Measurements from ENCODE around the gene PDE6C. TPM values are rescaled to one million over a fixed set of nuclear protein-coding genes. Genes with fewer than 3 reads are reported as not detected.

The PDE6C gene
- total RNA-seq: not detected in 2 replicates
- polyA plus RNA-seq: not detected in 2 replicates
- polyA plus RNA-seq (2012): not detected in 2 replicates
- not detected in 2 replicates for polyA minus RNA-seq (ENCODE audit: low replicate concordance)

GRCh38 chr10:93612311-93612710, at the start of gene PDE6C:
PDE6C (plus strand) TSS chr10:93612537; CDS start chr10:93612726, 189 bp downstream.
- Histone ChIP-seq H3K9ac (ENCODE audit: insufficient read depth, low read length) (no peak within 1 kb of the TSS), H3K79me2 (ENCODE audit: control insufficient read depth, insufficient read depth, low read length) (no peaks in the 10 kb centered on the region), H3K27ac (ENCODE audit: insufficient read depth, low read length) (no peak within 1 kb of the TSS), H4K20me1 (ENCODE audit: control insufficient read depth, extremely low read depth, insufficient read depth, low read length) (no peaks in the 10 kb centered on the region), H3K36me3 (ENCODE audit: control insufficient read depth, insufficient read depth, low read length) (no peaks in the 10 kb centered on the region), H3K4me3 (replicated peaks in 1 of 4; ENCODE audit: control extremely low read depth in 1 of 4, insufficient read depth in 1 of 4, low read depth in 3 of 4, low read length in 4 of 4) (no peak within 1 kb of the TSS), H2AFZ (ENCODE audit: low read length) (no peak within 1 kb of the TSS), H3K27me3 (ENCODE audit: control insufficient read depth, insufficient read depth, low read length) (peaks cover 2% of the 10 kb centered on the region), H3K4me1 (ENCODE audit: control insufficient read depth, extremely low read depth, insufficient read depth, low read length) (no peaks in the 10 kb centered on the region), H3K9me3 (ENCODE audit: control insufficient read depth, insufficient read depth, low read depth, low read length) (no peaks in the 10 kb centered on the region), H3K4me2 (ENCODE audit: extremely low read depth, insufficient read depth, low read length) (no peak within 1 kb of the TSS)
- TF ChIP-seq EZH2 (IDR thresholded peaks at IDR 0.05; ENCODE audit: low read length, missing control alignments): no peak
- DNase-seq (ENCODE audit: low read depth in 2 of 2): no peak

DNA sequence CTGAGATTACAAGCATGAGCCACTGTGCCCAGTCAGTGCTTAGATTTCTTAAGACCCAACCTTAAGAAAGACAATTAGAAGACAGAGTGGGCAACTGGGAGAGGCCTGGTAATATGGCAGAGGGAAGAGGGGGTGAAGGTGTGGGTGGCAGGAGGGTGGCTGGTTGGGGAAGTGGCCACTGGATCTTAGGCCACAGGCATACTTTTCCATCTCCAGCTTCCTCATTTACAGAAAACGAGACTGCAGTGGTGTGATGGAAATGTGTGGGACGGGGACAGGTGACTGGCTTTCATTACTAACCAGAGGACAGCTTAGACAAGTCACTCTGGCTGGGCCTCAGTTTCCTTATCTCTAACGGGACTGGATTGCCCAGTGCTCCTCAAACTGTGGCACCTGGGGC, 46.9 kb upstream of the PDE6C start:
- peaks cover 25% of the 10 kb centered on the region for H3K27me3 ChIP-seq (ENCODE audit: control insufficient read depth, insufficient read depth, low read length)

GRCh38 chr10:93566435-93567276, 45.7 kb upstream of the PDE6C start, which contains the start of gene FFAR4:
FFAR4 (plus strand) TSS chr10:93566665; CDS start chr10:93566721, 56 bp downstream.
- Histone ChIP-seq H3K9me3 (ENCODE audit: control insufficient read depth, insufficient read depth, low read depth, low read length) (no peaks in the 10 kb centered on the region), H3K36me3 (ENCODE audit: control insufficient read depth, insufficient read depth, low read length) (no peaks in the 10 kb centered on the region), H3K4me1 (ENCODE audit: control insufficient read depth, extremely low read depth, insufficient read depth, low read length) (no peaks in the 10 kb centered on the region), H4K20me1 (ENCODE audit: control insufficient read depth, extremely low read depth, insufficient read depth, low read length) (no peaks in the 10 kb centered on the region), H3K27me3 (ENCODE audit: control insufficient read depth, insufficient read depth, low read length) (peaks cover 32% of the 10 kb centered on the region), H2AFZ (ENCODE audit: low read length) (no peak within 1 kb of the TSS), H3K9ac (ENCODE audit: insufficient read depth, low read length) (no peak within 1 kb of the TSS), H3K79me2 (ENCODE audit: control insufficient read depth, insufficient read depth, low read length) (no peaks in the 10 kb centered on the region), H3K4me2 (ENCODE audit: extremely low read depth, insufficient read depth, low read length) (peak within 1 kb of the TSS; percentile 13), H3K4me3 (replicated peaks in 1 of 4; ENCODE audit: control extremely low read depth in 1 of 4, insufficient read depth in 1 of 4, low read depth in 3 of 4, low read length in 4 of 4) (no peak within 1 kb of the TSS), H3K27ac (ENCODE audit: insufficient read depth, low read length) (no peak within 1 kb of the TSS)
- no peak for DNase-seq (ENCODE audit: low read depth in 2 of 2)
- no peak for TF ChIP-seq CTCF (conservative IDR thresholded peaks at IDR 0.05 in 1 of 2, IDR thresholded peaks at IDR 0.05 in 1 of 2; ENCODE audit: low read depth in 1 of 2, low read length in 2 of 2)
- TF ChIP-seq EZH2 (IDR thresholded peaks at IDR 0.05; ENCODE audit: low read length, missing control alignments): peak; percentile 21

More for the DNA sequence above, 46.9 kb upstream of the PDE6C start:
- Histone ChIP-seq H3K36me3 (ENCODE audit: control insufficient read depth, insufficient read depth, low read length) (no peaks in the 10 kb centered on the region), H2AFZ (ENCODE audit: low read length) (no peak overlapping the region), H3K79me2 (ENCODE audit: control insufficient read depth, insufficient read depth, low read length) (no peaks in the 10 kb centered on the region), H3K4me3 (replicated peaks in 1 of 4; ENCODE audit: control extremely low read depth in 1 of 4, insufficient read depth in 1 of 4, low read depth in 3 of 4, low read length in 4 of 4) (no peak overlapping the region), H3K9ac (ENCODE audit: insufficient read depth, low read length) (no peak overlapping the region), H3K9me3 (ENCODE audit: control insufficient read depth, insufficient read depth, low read depth, low read length) (no peaks in the 10 kb centered on the region), H4K20me1 (ENCODE audit: control insufficient read depth, extremely low read depth, insufficient read depth, low read length) (no peaks in the 10 kb centered on the region), H3K4me2 (ENCODE audit: extremely low read depth, insufficient read depth, low read length) (no peak overlapping the region), H3K4me1 (ENCODE audit: control insufficient read depth, extremely low read depth, insufficient read depth, low read length) (no peaks in the 10 kb centered on the region), H3K27ac (ENCODE audit: insufficient read depth, low read length) (no peak overlapping the region)
- no peak for DNase-seq (ENCODE audit: low read depth in 2 of 2)
- no peak for TF ChIP-seq CTCF (conservative IDR thresholded peaks at IDR 0.05 in 1 of 2, IDR thresholded peaks at IDR 0.05 in 1 of 2; ENCODE audit: low read depth in 1 of 2, low read length in 2 of 2)
